Omental fat pad (tissue), 4 donors: ENCODE data around the gene TRIM50. TPM values are rescaled to one million over a fixed set of nuclear protein-coding genes. Genes with fewer than 3 reads are reported as not detected.

ENCODE experiments used
- ATAC-seq: fragments of 150-250 bp; one replicate; pipeline ENCODE4 v1.9.1; 2016; ENCODE audit warnings: mild to moderate bottlenecking, moderate library complexity; ENCODE audit not compliant: low FRiP score
- DNase-seq: peaks from one replicate; pipeline ENCODE4 v3.0.0-alpha.2; 2019; ENCODE audit warnings: low spot score
- CTCF ChIP-seq, 3 donors: fragments of 450-650 bp; IDR thresholded peaks; one replicate each; pipeline ENCODE4 v1.5.1; 2016 to 2017; ENCODE audit warnings: antibody characterized with exemption in 3 of 3, mild to moderate bottlenecking in 3 of 3, moderate library complexity in 2 of 3
- total RNA-seq, 4 donors: library from RNA; depleted of rRNA; stranded (reverse); fragments of >200 nt; gene quantifications; one replicate each; pipeline ENCODE4 v1.1.0, GENCODE V29; 2016

Gene TRIM50
- total RNA-seq, 4 donors from 2014 or later = 0.28 to 0.47 TPM; not detected in 2

GRCh38 chr7:73354821-73355220 lies 26.9 kb upstream of the TRIM50 start:
- TF ChIP-seq CTCF (IDR thresholded peaks at IDR 0.05) = no peak
- DNase-seq = no peak
- no peak for ATAC-seq

- no peak for TF ChIP-seq CTCF (IDR thresholded peaks at IDR 0.05)
- DNase-seq = no peak
- ATAC-seq = no peak
Measured at GRCh38 chr7:73354196-73354595, 26.3 kb upstream of the TRIM50 start.

GRCh38 chr7:73353243-73353642 lies 25.4 kb upstream of the TRIM50 start:
- no peak for TF ChIP-seq CTCF (IDR thresholded peaks at IDR 0.05)
- ATAC-seq (no peak), DNase-seq (no peak)

- no peak for TF ChIP-seq CTCF (IDR thresholded peaks at IDR 0.05)
- ATAC-seq (no peak), DNase-seq (no peak)
Measured at GRCh38 chr7:73352784-73353183, 24.9 kb upstream of the TRIM50 start.

- no peak for TF ChIP-seq CTCF (IDR thresholded peaks at IDR 0.05)
- ATAC-seq = no peak
- DNase-seq = no peak
Measured at GRCh38 chr7:73351447-73352167, 23.7 kb upstream of the TRIM50 start.

GRCh38 chr7:73350306-73351068 lies 22.6 kb upstream of the TRIM50 start:
- ATAC-seq (no peak), DNase-seq (no peak)
- no peak for TF ChIP-seq CTCF (IDR thresholded peaks at IDR 0.05)

- no peak for DNase-seq
- ATAC-seq = no peak
- no peak for TF ChIP-seq CTCF (IDR thresholded peaks at IDR 0.05)
Measured at GRCh38 chr7:73349763-73350162, 21.9 kb upstream of the TRIM50 start.
